PFSK-1 (cell line): Measurements from ENCODE around the gene HNRNPA1.

Source experiments
- FOXP2 ChIP-seq: optimal IDR thresholded peaks from 2 replicates; pipeline ENCODE3; 2011; ENCODE audit warnings: borderline replicate concordance, control low read depth, inconsistent platforms; ENCODE audit not compliant: insufficient read depth; ENCODE audit errors: extremely low read length, extremely low read depth
- POLR2AphosphoS5 ChIP-seq: IDR thresholded peaks from 2 replicates; pipeline ENCODE4 v1.6.1; 2012; ENCODE audit warnings: low read depth, mild to moderate bottlenecking, control low read depth, low read length, moderate library complexity
- SIN3A ChIP-seq: IDR thresholded peaks from 2 replicates; pipeline ENCODE4 v1.6.1; 2012; ENCODE audit warnings: mild to moderate bottlenecking, low read length, moderate library complexity, borderline replicate concordance; ENCODE audit not compliant: insufficient read depth
- TAF1 ChIP-seq: IDR thresholded peaks from 2 replicates; pipeline ENCODE4 v1.6.1; 2012; ENCODE audit warnings: low read length, control low read depth, borderline replicate concordance; ENCODE audit not compliant: insufficient read depth
- TF ChIP-seq, protein P1 (sequence below), 2 experiments: IDR thresholded peaks; 2 replicates each; pipeline versions ENCODE4 v1.6.1 to v1.8.0; 2011 to 2012; ENCODE audit warnings: low read depth in 2 of 2, low read length in 2 of 2, control low read depth in 1 of 2, inconsistent platforms in 1 of 2, mild to moderate bottlenecking in 1 of 2, moderate library complexity in 1 of 2; ENCODE audit not compliant: insufficient read depth in 1 of 2

The HNRNPA1 gene

DNA sequence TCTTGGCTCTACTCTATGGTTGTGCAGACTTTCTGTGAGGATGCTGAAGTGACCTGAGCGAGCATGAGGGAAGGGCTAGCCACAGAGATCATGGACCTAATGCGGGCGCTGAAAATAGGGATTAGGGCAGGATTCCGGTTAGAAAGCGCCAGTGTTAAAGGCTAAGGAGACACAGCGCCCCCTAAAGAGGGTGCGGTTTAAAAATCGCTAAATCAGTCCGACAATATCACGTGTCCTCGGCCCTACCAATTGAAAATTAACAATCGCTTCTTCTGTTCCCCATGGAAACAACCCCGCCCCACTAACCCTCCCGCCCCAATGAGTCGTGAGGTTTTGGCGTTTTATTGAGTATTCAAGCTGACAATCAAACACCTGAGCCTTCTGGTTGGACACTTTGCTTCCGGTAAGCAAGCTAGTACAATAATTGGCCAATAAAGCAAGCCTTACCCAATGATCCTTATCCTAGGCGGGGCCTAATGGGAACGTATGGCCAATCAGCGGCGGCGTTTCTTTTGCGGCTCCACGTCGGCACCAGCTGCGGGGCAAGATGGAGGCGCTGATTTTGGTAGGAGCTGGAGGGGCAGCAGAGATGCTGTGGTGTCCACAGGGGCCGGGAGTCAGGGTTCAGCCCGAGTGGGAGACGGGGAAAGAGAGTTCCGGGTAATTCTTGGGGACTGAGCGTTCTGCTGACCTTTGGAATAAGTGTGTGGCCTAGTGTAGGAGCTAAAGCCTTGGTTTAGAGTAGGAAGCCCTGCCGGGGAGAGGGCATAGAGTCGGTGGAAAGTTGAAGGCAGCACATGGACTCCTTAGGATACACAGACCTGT lies 44.3 kb downstream of the HNRNPA1 start, which contains the start of gene COPZ1:
Gene COPZ1, plus strand, starts transcription at position 515 of the 825 bp plus-strand sequence. Its CDS starts 33 bp downstream, at position 548.
- TF ChIP-seq SIN3A (0 out of 2 replicates have a peak, but pooled peaks have one; percentile 51), POLR2AphosphoS5 (peak; percentile 86), TAF1 (peak; percentile 95), FOXP2 (no peak)
- TF ChIP-seq, protein P1, sequence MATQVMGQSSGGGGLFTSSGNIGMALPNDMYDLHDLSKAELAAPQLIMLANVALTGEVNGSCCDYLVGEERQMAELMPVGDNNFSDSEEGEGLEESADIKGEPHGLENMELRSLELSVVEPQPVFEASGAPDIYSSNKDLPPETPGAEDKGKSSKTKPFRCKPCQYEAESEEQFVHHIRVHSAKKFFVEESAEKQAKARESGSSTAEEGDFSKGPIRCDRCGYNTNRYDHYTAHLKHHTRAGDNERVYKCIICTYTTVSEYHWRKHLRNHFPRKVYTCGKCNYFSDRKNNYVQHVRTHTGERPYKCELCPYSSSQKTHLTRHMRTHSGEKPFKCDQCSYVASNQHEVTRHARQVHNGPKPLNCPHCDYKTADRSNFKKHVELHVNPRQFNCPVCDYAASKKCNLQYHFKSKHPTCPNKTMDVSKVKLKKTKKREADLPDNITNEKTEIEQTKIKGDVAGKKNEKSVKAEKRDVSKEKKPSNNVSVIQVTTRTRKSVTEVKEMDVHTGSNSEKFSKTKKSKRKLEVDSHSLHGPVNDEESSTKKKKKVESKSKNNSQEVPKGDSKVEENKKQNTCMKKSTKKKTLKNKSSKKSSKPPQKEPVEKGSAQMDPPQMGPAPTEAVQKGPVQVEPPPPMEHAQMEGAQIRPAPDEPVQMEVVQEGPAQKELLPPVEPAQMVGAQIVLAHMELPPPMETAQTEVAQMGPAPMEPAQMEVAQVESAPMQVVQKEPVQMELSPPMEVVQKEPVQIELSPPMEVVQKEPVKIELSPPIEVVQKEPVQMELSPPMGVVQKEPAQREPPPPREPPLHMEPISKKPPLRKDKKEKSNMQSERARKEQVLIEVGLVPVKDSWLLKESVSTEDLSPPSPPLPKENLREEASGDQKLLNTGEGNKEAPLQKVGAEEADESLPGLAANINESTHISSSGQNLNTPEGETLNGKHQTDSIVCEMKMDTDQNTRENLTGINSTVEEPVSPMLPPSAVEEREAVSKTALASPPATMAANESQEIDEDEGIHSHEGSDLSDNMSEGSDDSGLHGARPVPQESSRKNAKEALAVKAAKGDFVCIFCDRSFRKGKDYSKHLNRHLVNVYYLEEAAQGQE (IDR thresholded peaks at IDR 0.05; ENCODE audit: insufficient read depth in 1 of 2, low read depth in 2 of 2, low read length in 2 of 2), result peak in 1 of 2 experiments; percentile 42; a peak in 2 of 4 replicates

DNA sequence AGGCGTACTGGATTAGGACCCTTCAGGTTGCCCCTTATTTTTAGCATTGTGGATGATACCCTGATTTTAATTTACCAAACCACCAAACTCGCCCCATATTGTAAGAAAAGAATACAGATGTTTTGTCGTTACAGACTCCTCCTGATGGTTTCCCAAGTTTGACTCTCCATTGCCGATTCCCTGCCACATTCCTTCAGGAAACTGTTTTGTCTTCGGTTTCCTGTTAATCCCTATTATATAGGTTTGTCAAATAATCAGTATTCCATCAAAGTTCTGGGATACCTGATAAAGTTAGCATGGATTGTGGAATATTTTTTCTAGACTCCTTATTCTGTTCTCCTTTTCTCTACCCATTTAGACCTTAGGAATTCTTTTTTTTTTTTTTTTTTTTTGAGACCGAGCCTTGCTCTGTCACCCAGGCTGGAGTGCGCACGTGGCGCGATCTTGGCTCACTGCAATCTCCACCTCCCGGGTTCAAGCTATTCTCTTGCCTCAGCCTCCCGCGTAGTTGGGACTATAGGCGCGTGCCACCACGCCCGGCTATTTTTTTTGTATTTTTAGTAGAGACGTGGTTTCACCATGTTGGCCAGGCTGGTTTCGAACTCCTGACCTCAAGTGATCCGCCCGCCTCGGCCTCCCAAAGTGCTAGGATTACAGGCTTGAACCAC lies 45.0 kb downstream of the HNRNPA1 start:
- TF ChIP-seq POLR2AphosphoS5, result peak; percentile 47; the same call in 1 of the 2 replicates

DNA sequence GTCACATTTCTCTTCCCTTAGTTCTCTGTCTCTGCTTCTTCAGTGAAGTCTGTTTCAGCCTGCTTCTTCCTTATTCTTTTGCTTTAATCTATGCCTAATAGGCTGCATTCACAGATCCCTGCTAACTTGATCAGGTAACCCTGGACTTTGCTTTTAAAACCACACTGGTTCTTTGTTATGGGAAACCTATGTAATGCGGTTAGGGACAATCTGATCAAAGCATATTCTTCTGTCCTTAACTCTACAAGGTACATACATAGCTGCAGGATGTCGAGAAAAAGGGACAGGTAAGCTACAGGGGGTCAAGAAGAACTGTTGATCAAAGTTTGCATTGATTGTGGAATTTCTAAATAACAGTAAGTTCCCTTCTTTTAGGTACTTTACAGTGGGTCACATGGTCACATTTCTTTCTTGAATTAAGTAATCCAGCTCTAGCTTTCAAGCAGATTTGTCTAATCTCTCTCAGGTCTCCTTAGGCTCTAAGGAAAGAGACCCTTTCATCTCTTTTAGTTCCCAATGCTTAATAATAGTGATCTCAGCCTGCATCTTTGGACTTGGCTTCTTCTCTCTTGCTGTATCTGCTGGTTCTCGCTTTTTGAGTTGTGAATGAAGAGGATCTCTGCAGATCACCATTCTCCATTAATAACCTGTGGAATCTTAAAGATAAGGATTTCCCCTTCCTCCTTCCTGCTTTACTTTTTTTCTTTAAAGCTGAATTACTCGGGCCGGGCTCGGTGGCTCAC lies 48.2 kb downstream of the HNRNPA1 start:
- TF ChIP-seq POLR2AphosphoS5 (no peak), FOXP2 (no peak), TAF1 (no peak), SIN3A (no peak)
- TF ChIP-seq, protein P1 (IDR thresholded peaks at IDR 0.05; ENCODE audit: insufficient read depth in 1 of 2, low read depth in 2 of 2, low read length in 2 of 2), result no peak

DNA sequence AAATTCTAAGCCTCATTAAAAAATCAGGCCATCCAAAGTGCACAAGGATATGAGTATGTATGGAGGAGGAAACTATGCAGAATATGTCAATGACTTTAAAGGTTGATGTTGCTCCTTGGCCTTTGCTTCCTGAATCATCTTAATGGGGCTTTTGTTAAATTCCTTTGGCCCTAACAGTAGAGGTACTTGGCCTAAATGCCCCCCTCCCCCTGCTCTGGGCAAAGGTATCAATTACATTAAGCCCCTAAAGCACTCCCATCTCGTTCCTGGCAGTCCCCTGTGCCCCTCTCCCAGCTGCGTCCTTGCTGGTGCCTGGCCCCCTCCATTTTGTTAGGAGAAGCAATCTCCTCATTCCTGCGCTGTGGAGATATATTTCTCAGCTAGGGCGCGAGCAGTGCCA lies 49.2 kb downstream of the HNRNPA1 start:
- TF ChIP-seq SIN3A (no peak), POLR2AphosphoS5 (no peak), TAF1 (no peak)

DNA sequence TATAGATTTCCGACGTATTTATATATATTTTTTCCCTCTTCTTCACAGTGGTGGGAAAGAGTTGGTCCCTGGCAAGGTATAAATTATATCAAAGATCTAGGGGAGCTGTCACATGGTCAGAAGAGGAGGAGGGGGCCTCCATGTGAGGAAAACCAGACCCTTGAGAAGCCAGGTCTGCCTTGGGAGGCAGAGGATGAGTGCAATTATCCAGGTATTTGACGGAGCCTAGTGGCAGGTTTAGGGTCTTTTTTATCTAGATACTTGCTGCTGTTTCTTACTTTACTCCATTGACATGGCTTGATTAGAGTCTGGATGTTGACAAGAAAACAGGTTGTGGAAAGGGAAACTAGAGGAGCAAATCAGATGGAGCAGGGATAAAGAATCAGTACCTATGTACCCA lies 49.9 kb downstream of the HNRNPA1 start:
- TF ChIP-seq, protein P1 (IDR thresholded peaks at IDR 0.05; ENCODE audit: insufficient read depth in 1 of 2, low read depth in 2 of 2, low read length in 2 of 2), result no peak
- TF ChIP-seq SIN3A (no peak), FOXP2 (no peak), POLR2AphosphoS5 (no peak), TAF1 (no peak)
